T-cell (primary cell): ENCODE results near the gene MC5R. TPM values are rescaled to one million over a fixed set of nuclear protein-coding genes. Genes with fewer than 3 reads are reported as not detected.

ENCODE experiments used
- ATAC-seq, 4 experiments: fragments of 200-7000 bp in 3 of 4; fragments of 150-1000 bp in 1 of 4; cut with Tn5 transposase; replicated peaks in 1 of 4; 1 replicate in 3 of 4; 2 replicates in 1 of 4; pipeline ENCODE4 v1.10.0; 2021; ENCODE audit warnings: moderate library complexity in 3 of 4, mild to moderate bottlenecking in 2 of 4, moderate number of reproducible peaks in 1 of 4
- CTCF ChIA-PET, 2 donors: fragments of 300-600 bp; sonication (Branson Sonifier 250); formaldehyde crosslinking; loops; one replicate each; lab custom pipeline; 2022; ENCODE audit warnings: antibody characterized with exemption in 2 of 2; lab: Charles Lee
- POLR2A ChIA-PET, 2 donors: fragments of 300-600 bp; sonication (Branson Sonifier 250); formaldehyde crosslinking; loops; one replicate each; lab custom pipeline; 2022; ENCODE audit warnings: antibody characterized with exemption in 2 of 2; lab: Charles Lee
- DNase-seq, 35 experiments: peaks; one replicate each; pipeline versions ENCODE4 v3.0.0 to v3.0.0-alpha.2; 2013 to 2023
- H3K27ac ChIP-seq: one replicate; pipeline ENCODE4 v1.5.1; 2013; ENCODE audit warnings: low read length
- H3K27me3 ChIP-seq, 2 experiments: replicated peaks in 1 of 2; 1 replicate in 1 of 2; 2 replicates in 1 of 2; pipeline versions ENCODE4 v1.6.1 to v1.7.0; 2013; ENCODE audit warnings: low read length in 1 of 2, mixed read lengths in 1 of 2; ENCODE audit not compliant: control insufficient read depth in 2 of 2, insufficient read depth in 2 of 2; ENCODE audit errors: extremely low read depth in 1 of 2
- H3K36me3 ChIP-seq, 2 donors: 1 replicate in 1 of 2; 2 replicates in 1 of 2; pipeline versions ENCODE4 v1.6.1 to v1.7.0; 2013; ENCODE audit warnings: low read length in 1 of 2; ENCODE audit not compliant: control insufficient read depth in 2 of 2, insufficient read depth in 1 of 2; ENCODE audit errors: extremely low read depth in 1 of 2
- H3K4me1 ChIP-seq, 2 experiments: 1 replicate in 1 of 2; 2 replicates in 1 of 2; pipeline versions ENCODE4 v1.6.1 to v1.7.0; 2013; ENCODE audit warnings: low read length in 2 of 2, mixed read lengths in 1 of 2; ENCODE audit not compliant: insufficient read depth in 2 of 2, control insufficient read depth in 1 of 2; ENCODE audit errors: extremely low read depth in 1 of 2
- H3K4me3 ChIP-seq, 2 donors: 1 replicate in 1 of 2; 2 replicates in 1 of 2; pipeline versions ENCODE4 v1.5.1 to v1.7.0; 2013; ENCODE audit warnings: mild to moderate bottlenecking in 2 of 2, low read length in 1 of 2, moderate library complexity in 1 of 2; ENCODE audit not compliant: control insufficient read depth in 1 of 2; ENCODE audit errors: extremely low read depth in 1 of 2
- H3K9me3 ChIP-seq: 2 replicates; pipeline ENCODE4 v1.7.0; 2013
- H3K27ac Mint-ChIP-seq, 2 donors: one replicate each; pipeline ENCODE4 v1.8.0; 2020 to 2021; ENCODE audit warnings: mild to moderate bottlenecking in 2 of 2, mixed read lengths in 2 of 2
- H3K27me3 Mint-ChIP-seq, 2 donors: one replicate each; pipeline ENCODE4 v1.8.0; 2021 to 2022; ENCODE audit warnings: mixed read lengths in 2 of 2
- H3K36me3 Mint-ChIP-seq: one replicate; pipeline ENCODE4 v1.8.0; 2021; ENCODE audit warnings: mixed read lengths
- H3K4me1 Mint-ChIP-seq, 3 donors: one replicate each; pipeline ENCODE4 v1.8.0; 2020 to 2022; ENCODE audit warnings: mixed read lengths in 3 of 3, mild to moderate bottlenecking in 1 of 3
- H3K4me3 Mint-ChIP-seq, 3 donors: one replicate each; pipeline ENCODE4 v1.8.0; 2020 to 2022; ENCODE audit warnings: mild to moderate bottlenecking in 3 of 3, mixed read lengths in 3 of 3, moderate library complexity in 3 of 3
- H3K9me3 Mint-ChIP-seq, 3 donors: one replicate each; pipeline ENCODE4 v1.8.0; 2020 to 2022; ENCODE audit warnings: mixed read lengths in 3 of 3
- WGBS: methylation state at CpG from one replicate; pipeline ENCODE4 v1.1.5; 2013; ENCODE audit warnings: missing lambda C conversion rate; ENCODE audit not compliant: insufficient coverage; 5-methylcytosine and 5-hydroxymethylcytosine counted together
- total RNA-seq, 35 experiments: library from RNA in 6 of 35; stranded (reverse) in 6 of 35; fragments of 120-200 nt in 1 of 35; gene quantifications; one replicate each; pipeline versions ENCODE4 v1.2.1 to v1.2.4 and lab custom pipeline; 2013 to 2026

MC5R gene
- total RNA-seq, 5 donors from 2014 or later (not counting 1 experiment from before 2014, with no cell fraction given), result not detected

DNA sequence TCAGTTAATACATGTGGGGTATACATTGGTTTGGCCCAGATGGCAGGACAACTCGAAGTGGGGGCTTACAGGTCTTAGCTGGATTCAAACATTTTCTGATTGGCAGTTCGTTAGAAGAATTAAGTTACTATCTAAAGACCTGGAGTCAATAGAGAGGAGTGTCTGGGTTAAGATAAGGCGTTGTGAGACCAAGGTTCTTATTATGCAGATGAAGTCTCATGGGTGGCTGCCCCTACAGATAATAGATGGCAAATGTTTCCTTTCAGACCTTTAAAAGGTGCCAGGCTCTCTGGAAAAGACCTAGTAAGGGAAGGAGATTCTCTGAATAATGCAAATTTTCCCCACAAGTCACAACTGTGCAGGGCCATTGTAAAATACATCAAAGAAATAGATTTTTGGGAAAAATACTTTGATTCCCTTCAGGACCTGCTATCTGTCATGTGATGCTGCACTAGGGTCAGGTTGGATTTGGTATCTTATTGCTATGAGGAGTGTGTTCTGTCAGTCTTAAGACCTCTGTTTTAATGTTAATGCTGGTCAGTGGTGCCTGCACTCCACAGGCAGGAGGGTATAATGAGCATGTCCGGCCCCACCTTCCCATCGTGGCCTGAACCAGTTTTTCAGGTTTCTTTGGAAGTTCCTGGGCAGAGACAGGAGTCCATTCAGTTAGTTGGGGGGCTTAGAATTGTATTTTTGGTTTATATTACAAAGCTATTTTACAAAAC lies 14.3 kb upstream of the MC5R start:
- no peaks in the 10 kb centered on the region for H3K36me3 ChIP-seq
- no peak for ATAC-seq
- POLR2A ChIA-PET, result no interaction called here
- H3K9me3 ChIP-seq, result no peaks in the 10 kb centered on the region
- H3K4me3 Mint-ChIP-seq, result no peak overlapping the region
- H3K4me1 ChIP-seq, result no peaks in the 10 kb centered on the region
- H3K27me3 Mint-ChIP-seq, result peaks cover 27 to 28% of the 10 kb centered on the region in 2 donors
- H3K4me3 ChIP-seq, result no peak overlapping the region
- H3K36me3 Mint-ChIP-seq, result no peaks in the 10 kb centered on the region
- 51% methylated on average over 4 of the region's 5 CpGs for WGBS
- CTCF ChIA-PET, result no interaction called here
- peaks cover 0 to 3% of the 10 kb centered on the region in 2 experiments for H3K27me3 ChIP-seq
- H3K4me1 Mint-ChIP-seq, result peaks cover 0 to 2% (median 0%) of the 10 kb centered on the region in 3 donors
- H3K27ac Mint-ChIP-seq, result no peak overlapping the region
- no peaks in the 10 kb centered on the region for H3K9me3 Mint-ChIP-seq
- DNase-seq, result no peak
- no peak overlapping the region for H3K27ac ChIP-seq

GRCh38 chr18:13810950-13811485 lies 12.9 kb upstream of the MC5R start:
- no peaks in the 10 kb centered on the region for H3K9me3 Mint-ChIP-seq
- no peak overlapping the region for H3K4me3 Mint-ChIP-seq
- 41% methylated on average over 4 of the region's 10 CpGs for WGBS
- DNase-seq, result no peak
- ChIA-PET POLR2A (no interaction called here), CTCF (interaction anchor here in 1 of 2 donors (0.7 kb wide), 1 partner anchor 89 kb away, joined by 3 read pairs; no protein-coding TSS in a partner anchor)
- H3K27ac ChIP-seq, result no peak overlapping the region
- H3K9me3 ChIP-seq, result no peaks in the 10 kb centered on the region
- H3K4me1 Mint-ChIP-seq, result peaks cover 0 to 2% (median 0%) of the 10 kb centered on the region in 3 donors
- peaks cover 0 to 3% of the 10 kb centered on the region in 2 experiments for H3K27me3 ChIP-seq
- no peaks in the 10 kb centered on the region for H3K4me1 ChIP-seq
- H3K4me3 ChIP-seq, result no peak overlapping the region
- ATAC-seq, result no peak
- H3K27me3 Mint-ChIP-seq, result peaks cover 15 to 18% of the 10 kb centered on the region in 2 donors
- H3K36me3 ChIP-seq, result no peaks in the 10 kb centered on the region
- H3K36me3 Mint-ChIP-seq, result no peaks in the 10 kb centered on the region
- no peak overlapping the region for H3K27ac Mint-ChIP-seq

GRCh38 chr18:13811993-13812392 lies 12.0 kb upstream of the MC5R start:
- peaks cover 0 to 2% (median 0%) of the 10 kb centered on the region in 3 donors for H3K4me1 Mint-ChIP-seq
- H3K4me3 Mint-ChIP-seq, result no peak overlapping the region
- Histone ChIP-seq H3K4me3 (no peak overlapping the region), H3K36me3 (no peaks in the 10 kb centered on the region), H3K9me3 (no peaks in the 10 kb centered on the region), H3K27me3 (peaks cover 0 to 3% of the 10 kb centered on the region in 2 experiments), H3K4me1 (no peaks in the 10 kb centered on the region), H3K27ac (no peak overlapping the region)
- POLR2A ChIA-PET, result interaction anchor here in 1 of 2 donors (0.6 kb wide), 1 partner anchor 250 kb away, joined by 3 read pairs; no protein-coding TSS in a partner anchor
- no peaks in the 10 kb centered on the region for H3K36me3 Mint-ChIP-seq
- no peak for DNase-seq
- CTCF ChIA-PET, result interaction anchor here (0.5 to 2.6 kb wide), 8 partner anchors 9 to 600 kb away, joined by 3 to 11 read pairs (median 3); no protein-coding TSS in a partner anchor
- H3K9me3 Mint-ChIP-seq, result no peaks in the 10 kb centered on the region
- ATAC-seq, result no peak
- 86% methylated on average over 2 of the region's 6 CpGs for WGBS
- no peak overlapping the region for H3K27ac Mint-ChIP-seq
- H3K27me3 Mint-ChIP-seq, result peaks cover 12 to 16% of the 10 kb centered on the region in 2 donors

DNA sequence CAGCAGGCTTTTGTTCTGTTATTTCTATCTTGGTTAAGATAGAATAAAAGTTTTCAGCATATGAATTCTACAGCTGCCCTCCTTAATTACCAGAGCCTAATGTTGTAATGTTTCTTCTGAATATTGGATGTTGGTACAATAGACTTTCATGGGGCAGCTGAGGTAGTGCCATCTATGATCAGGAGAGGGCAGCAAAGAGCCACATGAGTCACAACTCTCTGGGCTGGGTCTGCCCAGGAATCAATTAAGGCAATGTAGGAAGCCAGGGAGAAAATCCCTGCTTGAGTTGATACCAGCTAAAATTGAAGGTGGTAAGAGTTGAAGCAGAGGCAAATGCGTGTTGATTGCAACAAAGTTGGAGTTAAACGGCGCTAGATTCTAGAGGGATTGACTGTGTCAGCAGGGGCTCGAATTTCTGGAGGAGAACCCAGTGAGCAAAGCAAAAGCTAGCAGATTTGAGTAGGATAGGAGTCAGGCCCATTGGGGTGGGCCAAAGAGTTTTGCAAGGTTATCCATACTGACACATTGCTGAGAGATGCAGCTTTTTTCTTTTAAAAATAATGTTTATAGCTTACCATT lies 10.6 kb upstream of the MC5R start:
- H3K27me3 ChIP-seq, result peaks cover 3% of the 10 kb centered on the region in 2 experiments
- ChIA-PET POLR2A (interaction anchor here in 1 of 2 donors (0.6 kb wide), 1 partner anchor 950 kb away, joined by 3 read pairs; no protein-coding TSS in a partner anchor), CTCF (interaction anchor here (0.8 to 2.6 kb wide), 9 partner anchors 8 to 597 kb away, joined by 3 to 16 read pairs (median 4); partner anchors contain the start of gene MC5R (in 1 of the 2))
- H3K4me1 ChIP-seq, result no peaks in the 10 kb centered on the region
- Mint-ChIP-seq H3K9me3 (no peaks in the 10 kb centered on the region), H3K27me3 (peaks cover 12 to 14% of the 10 kb centered on the region in 2 donors), H3K36me3 (no peaks in the 10 kb centered on the region), H3K4me1 (peaks cover 0 to 2% (median 0%) of the 10 kb centered on the region in 3 donors), H3K4me3 (no peak overlapping the region), H3K27ac (no peak overlapping the region)
- WGBS, result 12% methylated on average over 3 of the region's 4 CpGs
- H3K4me3 ChIP-seq, result no peak overlapping the region
- no peak overlapping the region for H3K27ac ChIP-seq
- DNase-seq, result peak in 30 of 35 experiments; percentile 3 to 68 (median 32)
- H3K36me3 ChIP-seq, result no peaks in the 10 kb centered on the region
- ATAC-seq, result peak; percentile 68 to 83 (median 78)
- H3K9me3 ChIP-seq, result no peaks in the 10 kb centered on the region

- CTCF ChIA-PET, result interaction anchor here in 1 of 2 donors (2.5 kb wide), 1 partner anchor 13 kb away, joined by 16 read pairs; no protein-coding TSS in a partner anchor
- Mint-ChIP-seq H3K27me3 (peaks cover 30 to 39% of the 10 kb centered on the region in 2 donors), H3K27ac (no peak overlapping the region), H3K4me1 (peaks cover 0 to 8% (median 2%) of the 10 kb centered on the region in 3 donors), H3K36me3 (no peaks in the 10 kb centered on the region), H3K4me3 (no peak overlapping the region), H3K9me3 (peaks cover 0 to 3% (median 2%) of the 10 kb centered on the region in 3 donors)
- WGBS, result 98% methylated on average over 26 of the region's 26 CpGs
- Histone ChIP-seq H3K9me3 (no peaks in the 10 kb centered on the region), H3K27me3 (peaks cover 3 to 42% of the 10 kb centered on the region in 2 experiments), H3K4me1 (peaks cover 0 to 7% of the 10 kb centered on the region in 2 experiments), H3K36me3 (no peaks in the 10 kb centered on the region), H3K4me3 (no peak overlapping the region), H3K27ac (no peak overlapping the region)
- DNase-seq (no peak), ATAC-seq (no peak)
- POLR2A ChIA-PET, result no interaction called here
Observed at GRCh38 chr18:13826209-13826608, 2.3 kb downstream of the MC5R start.
